GM21515 (cell line): ENCODE results near the gene NMNAT1.
"Not testable (repeated sequence)": the region's sequence is repeated elsewhere in the genome, so short reads cannot be mapped to it uniquely, and the experiment has no call there.

Experiments
- ATAC-seq: cut with Tn5 transposase; IDR thresholded peaks from one replicate; pipeline ENCODE4 v1.9.1; 2021; ENCODE audit not compliant: unreplicated experiment

The NMNAT1 gene

DNA sequence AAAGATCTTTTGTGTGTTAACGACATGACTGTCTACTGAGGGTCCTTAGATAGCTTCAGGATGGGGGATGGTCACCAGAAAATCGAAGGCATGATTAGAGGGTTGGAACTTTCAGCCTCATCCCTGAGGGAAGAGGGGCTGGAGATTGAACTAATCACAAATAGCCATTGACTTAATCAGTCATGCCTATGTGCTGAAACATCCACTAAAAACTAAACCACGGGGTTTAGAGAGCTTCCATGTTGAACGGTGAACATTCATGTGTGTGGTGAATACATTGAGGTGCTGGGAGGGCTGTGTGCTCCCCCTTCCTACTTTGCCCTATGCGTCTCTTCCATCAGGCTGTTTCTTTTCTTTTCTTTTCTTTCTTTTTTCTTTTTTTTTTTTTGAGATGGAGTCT, 70.7 kb downstream of the NMNAT1 start:
- ATAC-seq: no peak

DNA sequence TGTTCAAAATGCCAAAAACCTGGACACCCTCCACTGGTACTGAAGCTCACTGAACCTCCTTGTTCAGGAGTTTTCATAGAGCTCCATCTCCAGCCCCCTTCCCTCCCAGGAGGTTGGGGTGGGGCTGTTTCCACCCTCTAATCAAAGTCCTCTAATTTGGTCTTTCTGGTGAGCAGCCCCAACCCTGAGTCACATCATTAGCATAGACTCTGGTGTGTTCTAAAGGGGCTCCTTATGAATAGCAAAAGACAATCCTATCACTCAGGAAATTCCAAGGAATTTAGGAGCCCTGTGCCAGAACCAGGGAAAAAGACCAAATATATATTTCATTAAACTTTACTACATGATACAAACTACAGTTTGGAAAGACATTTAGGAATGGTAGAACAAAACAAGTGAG, 76.3 kb downstream of the NMNAT1 start:
- no peak for ATAC-seq

GRCh38 chr1:10020086-10020485, 76.8 kb downstream of the NMNAT1 start:
- ATAC-seq: no peak

GRCh38 chr1:10020678-10021077, 77.4 kb downstream of the NMNAT1 start:
- not testable (repeated sequence) for ATAC-seq

DNA sequence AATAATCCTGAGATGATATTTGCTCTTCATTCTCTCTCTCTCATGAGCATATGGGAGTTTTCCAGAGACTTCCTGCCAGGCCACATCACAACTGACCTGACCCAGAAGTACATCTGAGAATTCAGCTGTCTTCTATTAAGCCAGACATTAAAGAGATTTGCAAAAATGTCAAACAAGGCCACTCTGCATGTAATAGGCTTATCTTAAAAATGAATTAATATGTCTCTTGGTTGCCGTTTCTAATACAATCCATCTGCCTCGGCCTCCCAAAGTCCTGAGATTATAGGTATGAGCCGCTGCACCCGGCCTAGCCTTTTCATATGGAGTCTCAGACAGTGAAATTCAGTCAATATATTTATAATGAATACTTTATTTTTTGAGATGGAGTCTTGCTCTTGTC, 78.7 kb downstream of the NMNAT1 start:
- ATAC-seq: not testable (repeated sequence)

DNA sequence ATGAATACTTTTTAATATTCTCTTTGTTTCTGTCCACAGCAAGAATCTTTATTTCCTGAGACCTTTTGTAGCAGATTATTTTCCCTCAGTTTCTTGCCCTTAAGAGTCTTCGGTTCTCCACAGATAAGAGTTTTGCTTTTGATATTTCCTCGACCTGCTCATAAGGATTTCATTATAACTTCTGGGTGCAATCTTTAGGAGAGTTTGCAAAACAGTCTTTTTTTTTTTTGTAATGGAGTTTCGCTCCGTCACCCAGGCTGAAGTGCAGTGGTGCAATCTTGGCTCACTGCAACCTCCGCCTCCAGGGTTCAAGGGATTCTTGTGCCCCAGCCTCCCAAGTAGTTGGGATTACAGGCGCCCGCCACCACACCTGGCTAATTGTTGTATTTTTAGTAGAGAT, 79.4 kb downstream of the NMNAT1 start:
- ATAC-seq: no peak

GRCh38 chr1:10025354-10025753, 82.1 kb downstream of the NMNAT1 start:
- ATAC-seq: no peak

DNA sequence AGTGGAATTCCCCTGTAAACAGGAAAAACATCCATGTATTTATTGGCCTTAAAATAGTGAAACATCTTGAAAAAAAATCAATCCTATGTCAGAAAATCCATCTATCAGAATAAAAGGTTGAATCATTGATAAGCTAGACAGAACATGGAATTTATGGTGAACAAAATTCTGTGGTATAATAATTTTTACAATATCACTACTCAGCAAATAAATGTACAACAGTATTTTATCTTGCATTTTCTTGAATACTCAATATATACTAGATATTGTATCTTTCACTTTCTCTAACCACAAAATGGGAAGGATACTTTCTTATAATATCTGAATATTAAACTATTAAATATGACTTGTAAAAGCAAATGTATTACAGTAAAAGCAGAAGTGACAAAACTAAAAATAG, 83.8 kb downstream of the NMNAT1 start:
- ATAC-seq: no peak

DNA sequence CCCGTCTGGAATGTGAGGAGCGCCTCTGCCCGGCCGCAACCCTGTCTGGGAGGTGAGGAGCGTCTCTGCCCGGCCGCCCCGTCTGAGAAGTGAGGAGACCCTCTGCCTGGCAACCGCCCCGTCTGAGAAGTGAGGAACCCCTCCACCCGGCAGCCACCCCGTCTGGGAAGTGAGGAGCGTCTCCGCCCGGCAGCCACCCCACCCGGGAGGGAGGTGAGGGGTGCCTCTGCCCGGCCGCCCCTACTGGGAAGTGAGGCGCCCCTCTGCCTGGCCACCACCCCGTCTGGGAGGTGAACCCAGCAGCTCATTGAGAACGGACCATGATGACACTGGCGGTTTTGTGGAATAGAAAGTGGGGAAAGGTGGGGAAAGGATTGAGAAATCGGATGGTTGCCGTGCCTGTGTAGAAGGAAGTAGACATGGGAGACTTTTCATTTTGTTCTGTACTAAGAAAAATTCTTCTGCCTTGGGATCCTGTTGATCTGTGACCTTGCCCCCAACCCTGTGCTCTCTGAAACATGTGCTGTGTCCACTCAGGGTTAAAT, 85.8 kb downstream of the NMNAT1 start:
- ATAC-seq: not testable (repeated sequence)

DNA sequence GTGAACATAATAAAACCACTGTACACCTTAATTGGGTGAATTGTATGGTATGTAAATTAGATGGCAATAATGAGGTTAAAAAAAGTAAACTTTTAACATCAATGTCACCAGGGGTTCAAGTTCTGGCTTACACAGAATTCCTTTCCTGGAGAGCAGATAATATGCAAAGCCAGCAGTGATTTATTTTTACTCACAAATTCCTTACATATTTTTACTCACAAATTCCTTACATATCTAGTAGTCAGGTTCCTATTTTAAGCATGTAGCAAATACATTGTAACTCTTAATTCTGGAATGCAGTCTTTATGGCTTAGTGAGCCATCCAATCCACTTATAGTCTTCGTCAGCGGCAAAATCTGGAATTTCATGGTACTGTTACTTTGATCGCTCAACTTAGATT, 88.2 kb downstream of the NMNAT1 start:
- ATAC-seq: no peak

DNA sequence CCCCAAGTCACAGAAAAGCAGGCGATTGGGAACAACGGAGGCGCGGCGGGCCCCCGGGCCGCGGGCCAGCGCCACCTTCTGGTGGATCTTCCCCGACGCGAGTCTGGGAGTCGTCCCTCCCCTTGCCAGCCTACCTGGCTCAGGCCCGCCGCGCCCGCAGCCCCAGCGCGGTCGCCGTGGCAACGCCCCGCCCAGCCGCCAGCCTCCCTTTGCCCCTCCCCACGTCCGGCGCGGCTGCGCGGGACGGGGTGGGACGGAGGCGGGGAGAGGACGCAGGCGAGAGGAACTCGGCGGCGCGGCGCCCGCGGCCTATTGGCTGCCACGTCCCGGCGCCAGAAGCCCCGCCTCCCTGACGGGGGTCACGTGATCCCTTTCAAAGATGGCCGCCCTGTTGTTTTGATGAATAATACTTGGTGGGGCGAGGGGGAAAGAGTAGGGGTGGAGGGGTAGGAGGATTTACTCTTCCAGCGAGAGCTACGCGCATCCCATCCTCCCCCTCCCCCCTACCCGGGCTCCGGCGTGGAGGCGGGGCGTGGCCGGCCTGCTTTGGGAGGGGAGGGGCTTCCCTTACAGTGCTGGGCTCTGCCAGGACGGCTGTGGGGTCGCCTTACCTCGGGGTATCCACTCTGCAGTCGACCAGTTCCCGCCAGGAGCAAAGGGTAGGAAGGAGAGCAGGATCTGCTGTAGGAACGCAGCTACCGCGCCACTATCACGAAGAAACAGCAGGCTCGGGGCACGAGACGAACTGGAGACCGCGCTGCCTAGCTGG, 89.5 kb downstream of the NMNAT1 start, which contains the start of gene UBE4B:
Gene UBE4B, plus strand, starts transcription at position 369 of the 769 bp plus-strand sequence. CDS start 713 bp downstream, outside the sequence.
- peak; percentile 95 for ATAC-seq

- peak; percentile 11 for ATAC-seq
These were observed 90.1 kb downstream of the NMNAT1 start for GRCh38 chr1:10033359-10033845.
